H9 (cell line): Measurements from ENCODE around the gene ITIH5. TPM values are rescaled to one million over a fixed set of nuclear protein-coding genes. Genes with fewer than 3 reads are reported as not detected.

Experiments
- DNase-seq: peaks from one replicate; pipeline ENCODE4 v3.0.0-alpha.2; 2017
- H2AFZ ChIP-seq: one replicate; pipeline ENCODE4 v1.6.1; 2013; ENCODE audit warnings: mild to moderate bottlenecking, low read length, control low read depth, moderate library complexity
- H2AK5ac ChIP-seq: 2 replicates; pipeline ENCODE4 v1.6.1; 2013; ENCODE audit warnings: low read length, control low read depth, mixed read lengths; ENCODE audit not compliant: insufficient read length
- H2BK120ac ChIP-seq: one replicate; pipeline ENCODE4 v1.6.1; 2013; ENCODE audit warnings: low read depth, mild to moderate bottlenecking, low read length, control low read depth, inconsistent platforms; ENCODE audit not compliant: poor library complexity, severe bottlenecking
- H2BK12ac ChIP-seq: 2 replicates; pipeline ENCODE4 v1.6.1; 2013; ENCODE audit warnings: low read length, control low read depth, mixed read lengths, low read depth; ENCODE audit not compliant: insufficient read length
- H2BK15ac ChIP-seq: 2 replicates; pipeline ENCODE4 v1.6.1; 2013; ENCODE audit warnings: low read depth, low read length, control low read depth
- H2BK20ac ChIP-seq: one replicate; pipeline ENCODE4 v1.6.1; 2013; ENCODE audit warnings: low read depth, mild to moderate bottlenecking, low read length, control low read depth, inconsistent platforms; ENCODE audit not compliant: poor library complexity, severe bottlenecking
- H2BK5ac ChIP-seq: 2 replicates; pipeline ENCODE4 v1.6.1; 2013; ENCODE audit warnings: low read length, control low read depth, mixed read lengths; ENCODE audit not compliant: insufficient read length
- H3K14ac ChIP-seq: 2 replicates; pipeline ENCODE4 v1.6.1; 2013; ENCODE audit warnings: low read length, control low read depth; ENCODE audit not compliant: insufficient read depth
- H3K18ac ChIP-seq: 2 replicates; pipeline ENCODE4 v1.6.1; 2013; ENCODE audit warnings: low read depth, mild to moderate bottlenecking, mixed read lengths, low read length, control low read depth; ENCODE audit not compliant: insufficient read length
- H3K23ac ChIP-seq: 2 replicates; pipeline ENCODE4 v1.6.1; 2013; ENCODE audit warnings: low read length, control low read depth, mixed read lengths, low read depth; ENCODE audit not compliant: insufficient read length
- H3K23me2 ChIP-seq: 2 replicates; pipeline ENCODE4 v1.6.1; 2013; ENCODE audit warnings: low read depth, mild to moderate bottlenecking, mixed read lengths, low read length, control low read depth; ENCODE audit not compliant: insufficient read length, poor library complexity, severe bottlenecking
- H3K27ac ChIP-seq: 2 replicates; pipeline ENCODE4 v1.5.1; 2013; ENCODE audit warnings: low read length, control low read depth, mixed read lengths, low read depth; ENCODE audit not compliant: insufficient read length
- H3K27me3 ChIP-seq: 2 replicates; pipeline ENCODE4 v1.6.1; 2013; ENCODE audit warnings: low read length, control low read depth, inconsistent platforms; ENCODE audit not compliant: insufficient read depth
- H3K4ac ChIP-seq: 2 replicates; pipeline ENCODE4 v1.6.1; 2013; ENCODE audit warnings: low read depth, mild to moderate bottlenecking, control low read depth, inconsistent platforms, low read length, moderate library complexity
- H3K4me1 ChIP-seq: 2 replicates; pipeline ENCODE4 v1.6.1; 2013; ENCODE audit warnings: low read length, control low read depth, inconsistent platforms; ENCODE audit not compliant: insufficient read depth
- H3K4me2 ChIP-seq: 2 replicates; pipeline ENCODE4 v1.6.1; 2013; ENCODE audit warnings: low read length, control low read depth, mixed read lengths; ENCODE audit not compliant: insufficient read length, insufficient read depth
- H3K56ac ChIP-seq: 2 replicates; pipeline ENCODE4 v1.6.1; 2013; ENCODE audit warnings: low read depth, mild to moderate bottlenecking, mixed read lengths, low read length, control low read depth; ENCODE audit not compliant: insufficient read length
- H3K79me1 ChIP-seq: 2 replicates; pipeline ENCODE4 v1.6.1; 2013; ENCODE audit warnings: low read depth, mild to moderate bottlenecking, moderate library complexity, low read length, control low read depth, inconsistent platforms; ENCODE audit not compliant: insufficient read depth, poor library complexity, severe bottlenecking
- H3K79me2 ChIP-seq: 2 replicates; pipeline ENCODE4 v1.6.1; 2013; ENCODE audit warnings: low read length, control low read depth, inconsistent platforms; ENCODE audit not compliant: insufficient read depth
- H3K9ac ChIP-seq: 2 replicates; pipeline ENCODE4 v1.6.1; 2013; ENCODE audit warnings: low read length, control low read depth, mixed read lengths; ENCODE audit not compliant: insufficient read length; ENCODE audit errors: extremely low read depth
- H3K9me3 ChIP-seq: one replicate; pipeline ENCODE4 v1.6.1; 2013; ENCODE audit warnings: low read depth, low read length, inconsistent platforms; ENCODE audit not compliant: control insufficient read depth
- H3T11ph ChIP-seq: one replicate; pipeline ENCODE4 v1.6.1; 2013; ENCODE audit warnings: mild to moderate bottlenecking, low read length, control low read depth, inconsistent platforms
- H4K20me1 ChIP-seq: one replicate; pipeline ENCODE4 v1.6.1; 2013; ENCODE audit not compliant: control insufficient read depth, insufficient read length, insufficient read depth
- H4K5ac ChIP-seq: 2 replicates; pipeline ENCODE4 v1.6.1; 2013; ENCODE audit warnings: low read depth, mild to moderate bottlenecking, mixed read lengths, low read length, control low read depth; ENCODE audit not compliant: insufficient read length
- H4K8ac ChIP-seq: replicated peaks from 2 replicates; pipeline ENCODE4 v1.6.1; 2013; ENCODE audit warnings: low read length, control low read depth, mixed read lengths, low read depth; ENCODE audit not compliant: insufficient read length
- H4K91ac ChIP-seq: 2 replicates; pipeline ENCODE4 v1.6.1; 2013; ENCODE audit warnings: low read depth, mild to moderate bottlenecking, moderate library complexity, mixed read lengths, low read length, control low read depth; ENCODE audit not compliant: insufficient read length
- H3K27ac Mint-ChIP-seq, 3 experiments: 2 replicates in 2 of 3; 3 replicates in 1 of 3; pipeline ENCODE4 v1.8.0; 2020 to 2021; ENCODE audit warnings: mixed read lengths in 3 of 3, mild to moderate bottlenecking in 1 of 3, moderate library complexity in 1 of 3
- H3K27me3 Mint-ChIP-seq: 2 replicates; pipeline ENCODE4 v1.8.0; 2021; ENCODE audit warnings: low read depth, mild to moderate bottlenecking, moderate library complexity, mixed read lengths
- H3K36me3 Mint-ChIP-seq, 3 experiments: 2 replicates in 2 of 3; 3 replicates in 1 of 3; pipeline ENCODE4 v1.8.0; 2020 to 2021; ENCODE audit warnings: low read depth in 3 of 3, mixed read lengths in 3 of 3; ENCODE audit not compliant: insufficient read depth in 1 of 3
- H3K4me1 Mint-ChIP-seq, 2 experiments: 2 replicates each; pipeline ENCODE4 v1.8.0; 2020; ENCODE audit warnings: mixed read lengths in 2 of 2
- H3K4me3 Mint-ChIP-seq, 2 experiments: 2 replicates in 1 of 2; 3 replicates in 1 of 2; pipeline ENCODE4 v1.8.0; 2020 to 2021; ENCODE audit warnings: mild to moderate bottlenecking in 2 of 2, mixed read lengths in 2 of 2, moderate library complexity in 1 of 2
- H3K9me3 Mint-ChIP-seq, 2 experiments: 2 replicates in 1 of 2; 3 replicates in 1 of 2; pipeline ENCODE4 v1.8.0; 2020; ENCODE audit warnings: mild to moderate bottlenecking in 2 of 2, mixed read lengths in 2 of 2, moderate library complexity in 1 of 2
- CTCF ChIP-seq: fragments of 200-600 bp; sonication (generic); conservative IDR thresholded peaks from 3 replicates; pipeline ENCODE4 v1.8.0; 2021; ENCODE audit warnings: antibody characterized with exemption, mild to moderate bottlenecking
- WGBS: extraction: QIAGEN DNeasy Blood & Tissue Kit; methylation state at CpG from one replicate; pipeline ENCODE4 v1.1.7; 2013; ENCODE audit warnings: missing lambda C conversion rate, low lambda C conversion rate, mixed read lengths; ENCODE audit not compliant: insufficient read length; ENCODE audit errors: extremely low coverage; 5-methylcytosine and 5-hydroxymethylcytosine counted together
- total RNA-seq: library from RNA; stranded (reverse); gene quantifications from 2 replicates; pipeline ENCODE4 v1.2.1, GENCODE V29; 2021

Gene ITIH5
- total RNA-seq, 1 experiment from 2014 or later: 1.3 TPM

DNA sequence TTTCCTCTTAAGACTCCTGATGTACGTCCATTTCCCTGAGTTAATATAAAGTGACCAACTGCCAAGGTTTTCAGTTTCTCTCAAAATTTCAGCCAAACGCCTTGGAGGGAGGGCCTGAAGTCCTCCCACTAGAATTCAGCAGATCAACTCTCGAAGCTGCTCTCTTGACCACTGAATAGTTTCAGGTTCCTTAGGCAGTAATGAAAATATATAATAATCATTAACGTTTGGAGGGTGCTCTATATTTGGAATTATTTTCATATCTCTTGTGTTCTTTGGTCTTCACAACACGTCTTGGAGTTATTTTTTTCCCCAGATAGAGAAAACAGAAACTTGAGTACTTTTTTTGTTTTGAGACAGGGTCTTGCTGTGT is 132.3 kb downstream of the ITIH5 start:
- Histone ChIP-seq H3K23me2 (no peaks in the 10 kb centered on the region), H3K4me1 (peaks cover 4% of the 10 kb centered on the region; the same call in 1 of the 2 replicates), H3K9me3 (no peaks in the 10 kb centered on the region), H2AK5ac (no peak overlapping the region), H2BK120ac (no peak overlapping the region), H4K91ac (no peak overlapping the region), H2BK20ac (no peak overlapping the region), H3K14ac (no peak overlapping the region), H3K23ac (no peak overlapping the region), H3K56ac (no peak overlapping the region), H4K8ac (no peak overlapping the region), H3T11ph (no peak overlapping the region), H2BK15ac (no peak overlapping the region), H3K9ac (no peak overlapping the region), H4K20me1 (no peaks in the 10 kb centered on the region), H2BK12ac (no peak overlapping the region), H3K27ac (no peak overlapping the region), H3K79me1 (no peaks in the 10 kb centered on the region), H3K4me2 (no peak overlapping the region), H3K18ac (no peak overlapping the region), H3K79me2 (no peaks in the 10 kb centered on the region), H3K27me3 (no peaks in the 10 kb centered on the region), H3K4ac (no peak overlapping the region), H2BK5ac (no peak overlapping the region), H4K5ac (no peak overlapping the region), H2AFZ (no peak overlapping the region)
- TF ChIP-seq CTCF: no peak
- WGBS: no CpG with 5 or more reads among the region's 5 CpGs
- Mint-ChIP-seq H3K4me1 (peaks cover 11 to 23% of the 10 kb centered on the region in 2 experiments), H3K4me3 (no peak overlapping the region), H3K9me3 (peaks cover 0 to 2% of the 10 kb centered on the region in 2 experiments; a peak in 3 of 5 replicates), H3K27ac (no peak overlapping the region), H3K36me3 (peaks cover 0 to 7% (median 0%) of the 10 kb centered on the region in 3 experiments; a peak in 1 of 7 replicates), H3K27me3 (peaks cover 40% of the 10 kb centered on the region)
- no peak for DNase-seq
